A673 (cell line): ENCODE measurements around the gene SPATC1L.

Experiments used
- CTCF ChIP-seq: fragments of 300-800, 200-600 bp; sonication (generic); conservative IDR thresholded peaks from 2 replicates; pipeline ENCODE4 v1.5.1; 2017; ENCODE audit warnings: low read depth, mild to moderate bottlenecking, antibody characterized with exemption, low read length, moderate library complexity, mixed read lengths
- EZH2 ChIP-seq: fragments of 200-600 bp; sonication (generic); IDR thresholded peaks from 2 replicates; pipeline ENCODE4 v1.6.1; 2017; ENCODE audit warnings: borderline replicate concordance, low read depth, mild to moderate bottlenecking, mixed read lengths, antibody characterized with exemption, low read length; ENCODE audit not compliant: poor library complexity, severe bottlenecking

- TF ChIP-seq CTCF (no peak), EZH2 (no peak)
These were observed 7.0 kb upstream of the SPATC1L start for GRCh38 chr21:46191257-46191685.
